Spleen (tissue), 11 donors: ENCODE measurements around the gene CPA5. TPM values are rescaled to one million over a fixed set of nuclear protein-coding genes. Genes with fewer than 3 reads are reported as not detected.

ENCODE experiments used
- DNase-seq: peaks from one replicate; pipeline ENCODE4 v3.0.0-alpha.2; 2020
- H3K27ac ChIP-seq, 8 donors: fragments of 200-600 bp; sonication (generic) in 7 of 8; 1 replicate in 4 of 8; 2 replicates in 4 of 8; pipeline versions ENCODE4 v1.5.0 to v1.8.0; 2016 to 2021; ENCODE audit warnings: inconsistent platforms in 4 of 8, mild to moderate bottlenecking in 4 of 8, moderate library complexity in 1 of 8
- H3K27me3 ChIP-seq, 7 donors: fragments of 200-600 bp; sonication (generic) in 6 of 7; replicated peaks in 1 of 7; 1 replicate in 4 of 7; 2 replicates in 3 of 7; pipeline versions ENCODE4 v1.5.0 to v1.8.0; 2016 to 2021; ENCODE audit warnings: inconsistent platforms in 3 of 7, mild to moderate bottlenecking in 1 of 7
- H3K36me3 ChIP-seq, 6 donors: fragments of 200-600 bp; sonication (generic) in 5 of 6; 1 replicate in 4 of 6; 2 replicates in 2 of 6; pipeline versions ENCODE4 v1.5.0 to v1.8.0; 2016 to 2021; ENCODE audit warnings: inconsistent platforms in 2 of 6
- H3K4me1 ChIP-seq, 6 donors: fragments of 200-600 bp; sonication (generic) in 5 of 6; 1 replicate in 3 of 6; 2 replicates in 3 of 6; pipeline versions ENCODE4 v1.5.0 to v1.8.0; 2016 to 2021; ENCODE audit warnings: inconsistent platforms in 3 of 6
- H3K4me3 ChIP-seq, 8 donors: fragments of 200-600 bp; sonication (generic) in 7 of 8; 1 replicate in 4 of 8; 2 replicates in 4 of 8; pipeline versions ENCODE4 v1.5.0 to v1.8.0; 2016 to 2021; ENCODE audit warnings: inconsistent platforms in 4 of 8, mild to moderate bottlenecking in 4 of 8, moderate library complexity in 2 of 8
- H3K9me3 ChIP-seq, 8 donors: fragments of 200-600 bp; sonication (generic) in 7 of 8; 1 replicate in 4 of 8; 2 replicates in 4 of 8; pipeline versions ENCODE4 v1.5.0 to v1.8.0; 2016 to 2021; ENCODE audit warnings: inconsistent platforms in 4 of 8
- POLR2A ChIP-seq, 3 donors: fragments of 450-650 bp; IDR thresholded peaks; one replicate each; pipeline ENCODE4 v1.5.1; 2017; ENCODE audit warnings: antibody characterized with exemption in 3 of 3, mild to moderate bottlenecking in 1 of 3
- POLR2AphosphoS5 ChIP-seq, 3 donors: sonication (generic); formaldehyde crosslinking; IDR thresholded peaks; one replicate each; pipeline ENCODE4 v1.5.1; 2017; ENCODE audit warnings: antibody characterized with exemption in 3 of 3
- WGBS, 5 donors: extraction: QIAGEN DNeasy Blood & Tissue Kit in 3 of 5; methylation state at CpG; one replicate each; pipeline versions ENCODE4 v1.1.5 to v1.1.7; 2013 to 2018; 5-methylcytosine and 5-hydroxymethylcytosine counted together
- intact Hi-C: fragments of 100-400 bp; cut with DNase I; formaldehyde crosslinking; loops from one replicate; pipeline ENCODE4 v1.15.0; 2023; ENCODE audit warnings: low total_unique reads
- polyA plus RNA-seq, 3 donors: library from polyadenylated mRNA; stranded (reverse); fragments of 200-250 nt; gene quantifications; one replicate each; pipeline ENCODE4 v1.2.1, GENCODE V29; 2013
- total RNA-seq, 7 donors: library from RNA; depleted of rRNA in 3 of 7; stranded (reverse); fragments of >200 nt in 3 of 7; fragmentation: NEBNext Ultra II Directional in 4 of 7; extraction: Animal tissue kit (Norgen Biotek cat#: 25700) in 4 of 7; gene quantifications; one replicate each; pipeline versions ENCODE4 v1.1.0 to v1.2.1, GENCODE V29; 2016 to 2021
- TF ChIP-seq, protein P1 (sequence below), 11 experiments: fragments of 200-600 bp in 7 of 11; fragments of 450-650 bp in 4 of 11; sonication (generic) in 4 of 11; IDR thresholded peaks in 8 of 11; conservative IDR thresholded peaks in 3 of 11; 1 replicate in 7 of 11; 2 replicates in 4 of 11; pipeline versions ENCODE4 v1.4.0 to v1.8.0; 2016 to 2021; ENCODE audit warnings: antibody characterized with exemption in 11 of 11, inconsistent platforms in 4 of 11, mild to moderate bottlenecking in 1 of 11
- donor health status: healthy with polysubstance abuse.
- donor health status: DM: no; HTN: no; CAD: no; lungs with moderate emphysema.
- donor health status: DM: no; HTN: no; CAD: no.
- donor health status: Bipolar disorder and iron deficiency.
- donor health status: healthy.
- donor health status: DM: no; HTN: no; CAD: no.
- donor health status: DM: yes; HTN: yes; CAD: no.

The CPA5 gene
- total and polyA plus RNA-seq, 10 donors: 0.26 to 3.6 (median 0.45) TPM; not detected in 6

DNA sequence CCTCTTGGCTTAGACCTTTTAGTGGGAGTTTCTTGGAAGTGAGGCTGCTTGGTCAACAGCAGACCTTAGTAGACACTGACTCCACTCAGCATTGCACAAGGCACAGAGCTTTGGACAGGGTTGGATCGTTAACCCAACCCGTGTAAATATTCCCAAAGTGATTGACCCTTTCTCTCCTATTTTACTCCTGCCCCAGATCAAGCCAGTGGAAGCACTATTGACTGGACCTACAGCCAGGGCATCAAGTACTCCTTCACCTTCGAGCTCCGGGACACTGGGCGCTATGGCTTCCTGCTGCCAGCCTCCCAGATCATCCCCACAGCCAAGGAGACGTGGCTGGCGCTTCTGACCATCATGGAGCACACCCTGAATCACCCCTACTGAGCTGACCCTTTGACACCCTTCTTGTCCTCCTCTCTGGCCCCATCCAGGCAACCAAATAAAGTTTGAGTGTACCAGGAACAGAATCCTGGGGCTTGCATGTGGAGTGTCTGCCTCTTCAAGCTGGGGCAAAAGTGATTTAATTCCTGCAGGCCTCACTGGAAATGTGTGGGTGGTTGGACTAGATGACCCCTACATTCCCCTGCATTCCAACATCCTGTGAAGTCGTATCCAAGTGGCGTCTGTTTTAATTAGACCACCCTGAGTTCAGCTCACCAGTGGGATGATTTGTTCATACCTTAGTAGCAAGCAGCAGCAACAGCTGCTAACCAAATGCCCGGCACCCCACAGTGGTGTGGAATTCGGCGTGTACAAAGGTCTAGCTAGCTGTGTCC lies 43.2 kb downstream of the CPA5 start:
- TF ChIP-seq, protein P1, sequence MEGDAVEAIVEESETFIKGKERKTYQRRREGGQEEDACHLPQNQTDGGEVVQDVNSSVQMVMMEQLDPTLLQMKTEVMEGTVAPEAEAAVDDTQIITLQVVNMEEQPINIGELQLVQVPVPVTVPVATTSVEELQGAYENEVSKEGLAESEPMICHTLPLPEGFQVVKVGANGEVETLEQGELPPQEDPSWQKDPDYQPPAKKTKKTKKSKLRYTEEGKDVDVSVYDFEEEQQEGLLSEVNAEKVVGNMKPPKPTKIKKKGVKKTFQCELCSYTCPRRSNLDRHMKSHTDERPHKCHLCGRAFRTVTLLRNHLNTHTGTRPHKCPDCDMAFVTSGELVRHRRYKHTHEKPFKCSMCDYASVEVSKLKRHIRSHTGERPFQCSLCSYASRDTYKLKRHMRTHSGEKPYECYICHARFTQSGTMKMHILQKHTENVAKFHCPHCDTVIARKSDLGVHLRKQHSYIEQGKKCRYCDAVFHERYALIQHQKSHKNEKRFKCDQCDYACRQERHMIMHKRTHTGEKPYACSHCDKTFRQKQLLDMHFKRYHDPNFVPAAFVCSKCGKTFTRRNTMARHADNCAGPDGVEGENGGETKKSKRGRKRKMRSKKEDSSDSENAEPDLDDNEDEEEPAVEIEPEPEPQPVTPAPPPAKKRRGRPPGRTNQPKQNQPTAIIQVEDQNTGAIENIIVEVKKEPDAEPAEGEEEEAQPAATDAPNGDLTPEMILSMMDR (IDR thresholded peaks at IDR 0.05 in 8 of 11, conservative IDR thresholded peaks at IDR 0.05 in 3 of 11): no peak
- TF ChIP-seq POLR2A (IDR thresholded peaks at IDR 0.05) (no peak), POLR2AphosphoS5 (IDR thresholded peaks at IDR 0.05) (no peak)
- H3K4me1 ChIP-seq: peaks cover 0 to 22% (median 2%) of the 10 kb centered on the region in 6 donors
- WGBS, 5 donors: 83 to 89% (median 87%) methylated on average over 12 of the region's 12 CpGs
- intact Hi-C loops: no loop called here
- H3K27me3 ChIP-seq: no peaks in the 10 kb centered on the region
- H3K36me3 ChIP-seq: no peaks in the 10 kb centered on the region
- H3K4me3 ChIP-seq: no peak overlapping the region
- peaks cover 0 to 6% (median 0%) of the 10 kb centered on the region in 8 donors for H3K9me3 ChIP-seq
- no peak for DNase-seq
- peak overlapping the region in 7 of 8 donors; percentile 7 to 88 (median 74) for H3K27ac ChIP-seq

DNA sequence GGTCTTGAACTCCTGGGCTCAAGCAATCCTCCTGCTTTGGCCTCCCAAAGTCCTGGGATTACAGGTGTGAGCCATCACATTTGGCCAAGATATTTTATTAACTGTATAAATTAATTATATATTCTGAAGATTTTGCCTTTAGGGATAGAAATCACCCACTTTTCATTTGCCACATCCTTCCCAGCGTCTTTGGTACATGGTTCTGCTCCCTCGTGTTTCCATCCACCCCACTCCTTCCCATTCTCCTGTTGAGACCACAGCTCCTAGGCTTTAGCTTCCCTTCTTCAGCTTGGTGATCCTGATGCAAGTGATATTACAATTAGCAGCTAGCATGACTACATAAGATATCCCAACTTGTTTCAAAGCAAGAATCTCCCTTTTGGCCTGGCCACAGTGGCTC lies 44.1 kb downstream of the CPA5 start:
- Histone ChIP-seq H3K27ac (no peak overlapping the region), H3K36me3 (no peaks in the 10 kb centered on the region), H3K27me3 (no peaks in the 10 kb centered on the region), H3K4me3 (no peak overlapping the region), H3K9me3 (peaks cover 0 to 6% (median 0%) of the 10 kb centered on the region in 8 donors), H3K4me1 (peaks cover 0 to 22% (median 6%) of the 10 kb centered on the region in 6 donors)
- 64 to 98% (median 90%) methylated on average over 2 of the region's 2 CpGs for WGBS, 5 donors
- DNase-seq: no peak
- intact Hi-C loops: no loop called here
- TF ChIP-seq, protein P1 (IDR thresholded peaks at IDR 0.05 in 8 of 11, conservative IDR thresholded peaks at IDR 0.05 in 3 of 11): no peak
- TF ChIP-seq POLR2A (IDR thresholded peaks at IDR 0.05): no peak
- no peak for TF ChIP-seq POLR2AphosphoS5 (IDR thresholded peaks at IDR 0.05)

DNA sequence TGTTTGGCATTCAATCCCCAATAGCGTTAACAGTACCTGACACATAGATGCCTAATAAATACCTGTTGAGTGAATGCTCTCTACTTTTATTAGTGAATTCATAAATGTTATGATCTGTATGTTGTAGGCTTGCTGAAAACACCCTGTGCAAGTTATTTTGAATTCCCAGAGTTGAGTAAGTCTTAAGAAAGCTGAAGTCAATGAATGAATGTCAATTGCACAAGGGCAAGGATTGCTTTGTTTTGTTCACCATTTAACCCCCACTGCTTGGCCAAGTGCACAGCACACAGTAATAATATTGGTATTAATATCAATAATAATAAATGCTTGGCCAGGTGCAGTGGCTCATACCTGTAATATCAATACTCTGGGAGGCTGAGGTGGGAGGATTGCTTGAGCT lies 45.9 kb downstream of the CPA5 start:
- no peaks in the 10 kb centered on the region for H3K27me3 ChIP-seq
- no peak for DNase-seq
- peaks cover 0 to 6% (median 0%) of the 10 kb centered on the region in 8 donors for H3K9me3 ChIP-seq
- H3K4me3 ChIP-seq: no peak overlapping the region
- no peak overlapping the region for H3K27ac ChIP-seq
- TF ChIP-seq, protein P1 (IDR thresholded peaks at IDR 0.05 in 8 of 11, conservative IDR thresholded peaks at IDR 0.05 in 3 of 11): no peak
- TF ChIP-seq POLR2A (IDR thresholded peaks at IDR 0.05) (no peak), POLR2AphosphoS5 (IDR thresholded peaks at IDR 0.05) (no peak)
- 78 to 100% (median 96%) methylated on average over 1 of the region's 1 CpG for WGBS, 5 donors
- no peaks in the 10 kb centered on the region for H3K36me3 ChIP-seq
- peaks cover 0 to 21% (median 12%) of the 10 kb centered on the region in 6 donors for H3K4me1 ChIP-seq
- intact Hi-C loops: no loop called here

DNA sequence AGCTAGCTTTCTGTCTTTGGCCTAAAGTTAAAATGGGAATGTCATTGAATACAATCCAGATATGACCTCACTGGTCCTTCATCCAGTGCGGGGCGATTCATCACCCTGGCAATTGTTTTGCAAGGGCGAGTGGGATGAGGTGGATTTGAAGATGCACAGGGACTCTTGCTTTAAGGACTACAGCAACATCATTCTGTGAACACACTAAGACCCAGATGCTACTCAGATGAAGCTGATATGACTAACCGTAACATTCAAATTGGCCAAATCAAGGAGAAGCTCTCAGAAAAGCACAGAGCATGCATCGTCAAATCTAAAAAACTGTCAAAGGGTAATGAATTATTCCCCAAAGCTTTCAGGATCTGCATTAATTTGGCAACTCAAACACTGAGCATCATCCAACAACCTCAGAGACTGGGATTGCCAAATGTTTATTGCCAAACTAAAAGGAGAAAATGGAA lies 48.5 kb downstream of the CPA5 start:
- H3K4me1 ChIP-seq: peaks cover 0 to 21% (median 9%) of the 10 kb centered on the region in 6 donors
- TF ChIP-seq POLR2A (IDR thresholded peaks at IDR 0.05) (no peak), POLR2AphosphoS5 (IDR thresholded peaks at IDR 0.05) (no peak)
- TF ChIP-seq, protein P1 (IDR thresholded peaks at IDR 0.05 in 8 of 11, conservative IDR thresholded peaks at IDR 0.05 in 3 of 11): no peak
- no peak overlapping the region for H3K4me3 ChIP-seq
- peak overlapping the region in 7 of 8 donors; percentile 5 to 70 (median 46) for H3K27ac ChIP-seq
- DNase-seq: no peak
- peaks cover 0 to 6% (median 0%) of the 10 kb centered on the region in 6 donors for H3K36me3 ChIP-seq
- intact Hi-C loops: no loop called here
- WGBS, 5 donors: 64 to 79% (median 71%) methylated on average over 5 of the region's 5 CpGs
- H3K27me3 ChIP-seq: no peaks in the 10 kb centered on the region
- H3K9me3 ChIP-seq: peaks cover 0 to 6% (median 0%) of the 10 kb centered on the region in 8 donors
